ENCODE results near the gene MRPS15.

DNA sequence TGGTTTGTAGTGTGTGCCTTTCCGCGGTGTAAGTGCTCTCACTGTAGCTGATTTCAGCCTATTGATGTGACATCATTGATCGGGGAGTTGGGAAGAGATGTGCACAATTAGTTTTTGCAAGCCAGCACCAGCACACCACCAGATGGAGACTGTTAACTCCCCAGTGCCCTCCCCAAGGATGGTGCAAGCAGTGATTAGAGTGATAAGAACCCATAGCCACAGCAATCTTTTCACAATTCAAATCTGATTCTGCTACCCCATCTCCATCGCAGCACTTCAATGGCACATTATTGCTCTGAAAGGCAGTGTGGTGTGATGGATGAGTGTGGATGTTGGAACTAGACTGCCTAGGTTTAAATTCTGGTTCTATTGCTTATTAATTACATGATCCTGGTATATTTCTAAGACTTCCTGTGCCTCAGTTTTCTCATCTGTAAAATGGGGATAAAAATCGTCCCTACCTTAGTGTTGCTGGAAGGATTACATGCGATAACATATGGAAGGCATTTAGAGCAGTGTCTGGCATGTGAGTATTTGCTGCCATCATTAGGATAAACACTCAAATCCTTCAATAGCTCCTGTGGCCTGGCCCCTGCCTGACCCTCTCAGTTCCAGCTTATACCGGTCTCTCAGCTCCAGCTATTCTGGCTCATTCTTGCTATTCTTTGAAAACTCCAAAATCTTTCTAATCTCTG lies 11.9 kb upstream of the MRPS15 start:
- TF ChIP-seq POLR2A (IDR thresholded peaks at IDR 0.05) (no peak), CTCF (IDR thresholded peaks at IDR 0.05 in 4 of 5, conservative IDR thresholded peaks at IDR 0.05 in 1 of 5) (no peak)
